Uterus (tissue), 4 donors: ENCODE data around the gene ABHD3. TPM values are rescaled to one million over a fixed set of nuclear protein-coding genes. Genes with fewer than 3 reads are reported as not detected.
A peak's percentile ranks its signal among the peaks of the same experiment; 100 is the strongest.
"Not testable (repeated sequence)": the region's sequence is repeated elsewhere in the genome, so short reads cannot be mapped to it uniquely, and the experiment has no call there.

ENCODE experiments used
- DNase-seq, 2 donors: peaks; one replicate each; pipeline ENCODE4 v3.0.0-alpha.2; 2019 to 2020
- H3K27ac ChIP-seq, 2 donors: fragments of 200-600 bp; sonication (generic); 1 replicate in 1 of 2; 2 replicates in 1 of 2; pipeline ENCODE4 v1.5.1; 2016 to 2018
- H3K27me3 ChIP-seq, 2 donors: fragments of 200-600 bp; sonication (generic); one replicate each; pipeline ENCODE4 v1.5.1; 2018 to 2019; ENCODE audit warnings: control low read depth in 1 of 2
- H3K36me3 ChIP-seq, 2 donors: fragments of 200-600 bp; sonication (generic); one replicate each; pipeline ENCODE4 v1.5.1; 2019; ENCODE audit warnings: control low read depth in 1 of 2
- H3K4me1 ChIP-seq, 2 donors: fragments of 200-600 bp; sonication (generic); one replicate each; pipeline ENCODE4 v1.5.1; 2018 to 2019; ENCODE audit warnings: control low read depth in 1 of 2
- H3K4me3 ChIP-seq, 2 donors: fragments of 200-600 bp; sonication (generic); 1 replicate in 1 of 2; 2 replicates in 1 of 2; pipeline ENCODE4 v1.5.1; 2018 to 2019; ENCODE audit warnings: mild to moderate bottlenecking in 1 of 2
- H3K9me3 ChIP-seq, 2 donors: fragments of 200-600 bp; sonication (generic); one replicate each; pipeline ENCODE4 v1.5.1; 2019; ENCODE audit warnings: control low read depth in 1 of 2
- CTCF ChIP-seq, 4 experiments: fragments of 200-600 bp in 2 of 4; fragments of 450-650 bp in 2 of 4; sonication (generic) in 2 of 4; IDR thresholded peaks; one replicate each; pipeline ENCODE4 v1.5.1; 2016 to 2019; ENCODE audit warnings: antibody characterized with exemption in 4 of 4, mild to moderate bottlenecking in 2 of 4, moderate library complexity in 1 of 4
- POLR2A ChIP-seq, 2 donors: fragments of 450-650 bp; IDR thresholded peaks; one replicate each; pipeline ENCODE4 v1.6.1; 2016; ENCODE audit warnings: antibody characterized with exemption in 2 of 2, mild to moderate bottlenecking in 1 of 2, moderate library complexity in 1 of 2
- intact Hi-C: fragments of 100-400 bp; cut with DNase I; formaldehyde crosslinking; loops from one replicate; pipeline ENCODE4 v1.15.1; 2023; ENCODE audit warnings: low total_unique reads
- total RNA-seq, 4 donors: library from RNA; depleted of rRNA in 3 of 4; stranded (reverse); fragments of >200 nt in 3 of 4; gene quantifications; one replicate each; pipeline versions ENCODE4 v1.1.0 to v1.2.4, GENCODE V29; 2014 to 2023
- donor health status: DM: yes; HTN: yes; CAD: no.

ABHD3 gene
- total RNA-seq, 4 donors from 2014 or later: 1.0 to 17.2 (median 12.6) TPM

- H3K4me1 ChIP-seq: no peaks in the 10 kb centered on the region
- peak overlapping the region in 1 of 2 donors; percentile 57 for H3K27ac ChIP-seq
- DNase-seq: no peak
- H3K4me3 ChIP-seq: no peak overlapping the region
- no peaks in the 10 kb centered on the region for H3K27me3 ChIP-seq
- H3K36me3 ChIP-seq: no peaks in the 10 kb centered on the region
- TF ChIP-seq CTCF (IDR thresholded peaks at IDR 0.05) (no peak), POLR2A (IDR thresholded peaks at IDR 0.05) (no peak)
- intact Hi-C loops: no loop called here
- peaks cover 0 to 10% of the 10 kb centered on the region in 2 donors for H3K9me3 ChIP-seq
Measured at GRCh38 chr18:21686282-21687105, 18.1 kb downstream of the ABHD3 start.

- H3K36me3 ChIP-seq, intact Hi-C loops, H3K4me1 ChIP-seq, DNase-seq, H3K9me3 ChIP-seq, H3K27ac ChIP-seq, H3K4me3 ChIP-seq, H3K27me3 ChIP-seq: not testable (repeated sequence)
Measured at GRCh38 chr18:21685556-21685981, 19.0 kb downstream of the ABHD3 start.

- Histone ChIP-seq H3K4me3 (no peak overlapping the region), H3K9me3 (no peaks in the 10 kb centered on the region), H3K27ac (no peak overlapping the region), H3K36me3 (no peaks in the 10 kb centered on the region), H3K27me3 (no peaks in the 10 kb centered on the region), H3K4me1 (no peaks in the 10 kb centered on the region)
- TF ChIP-seq CTCF (IDR thresholded peaks at IDR 0.05): no peak
- TF ChIP-seq POLR2A (IDR thresholded peaks at IDR 0.05): no peak
- DNase-seq: no peak
- intact Hi-C loops: no loop called here
Measured at GRCh38 chr18:21684731-21685130, 19.8 kb downstream of the ABHD3 start.

GRCh38 chr18:21682371-21683051, 22.1 kb downstream of the ABHD3 start:
- Histone ChIP-seq H3K36me3 (no peaks in the 10 kb centered on the region), H3K4me1 (no peaks in the 10 kb centered on the region), H3K4me3 (peak overlapping the region; percentile 27 to 31), H3K27me3 (no peaks in the 10 kb centered on the region), H3K27ac (peak overlapping the region; percentile 54 to 79), H3K9me3 (no peaks in the 10 kb centered on the region)
- TF ChIP-seq CTCF (IDR thresholded peaks at IDR 0.05) (no peak), POLR2A (IDR thresholded peaks at IDR 0.05) (no peak)
- intact Hi-C loops: no loop called here
- DNase-seq: no peak

GRCh38 chr18:21680161-21680560, 24.4 kb downstream of the ABHD3 start:
- Histone ChIP-seq H3K27ac (no peak overlapping the region), H3K4me1 (no peaks in the 10 kb centered on the region), H3K36me3 (no peaks in the 10 kb centered on the region), H3K9me3 (no peaks in the 10 kb centered on the region), H3K4me3 (no peak overlapping the region), H3K27me3 (no peaks in the 10 kb centered on the region)
- intact Hi-C loops: no loop called here
- TF ChIP-seq CTCF (IDR thresholded peaks at IDR 0.05) (no peak), POLR2A (IDR thresholded peaks at IDR 0.05) (no peak)
- DNase-seq: no peak
